Measurements from ENCODE around the gene PIP5K1C.

Gene PIP5K1C

DNA sequence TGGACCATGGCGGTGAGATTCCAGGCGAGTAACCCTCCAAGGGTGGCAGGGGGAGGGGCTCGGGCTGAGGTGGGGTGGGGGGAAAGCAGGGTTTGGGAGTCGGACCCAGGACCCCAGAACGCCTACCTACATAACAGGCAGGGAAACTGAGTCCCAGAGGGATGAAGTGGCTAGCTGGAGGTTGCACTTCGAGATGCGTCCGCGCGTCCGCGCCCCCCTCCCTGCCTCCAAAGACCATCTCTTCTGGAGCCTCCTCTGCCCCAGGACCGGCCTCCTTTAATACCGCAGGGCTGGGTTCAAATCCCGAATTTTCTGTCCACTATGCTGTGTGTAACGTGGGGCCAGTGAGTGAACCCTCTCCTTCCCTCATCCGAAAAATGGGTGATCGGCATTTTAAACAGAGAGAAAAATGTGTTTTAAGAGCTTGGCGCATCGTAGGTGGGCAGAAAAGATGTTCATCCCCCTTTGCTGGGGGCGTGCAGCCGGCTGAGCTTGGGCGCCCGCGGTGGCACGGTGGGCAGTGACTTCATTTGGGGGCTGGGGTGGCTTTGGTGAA lies 21.7 kb upstream of the PIP5K1C start:
- Histone ChIP-seq H3K4me3 (ENCODE audit: low read depth in 1 of 2, low read length in 2 of 2) (peak overlapping the region; percentile 80 to 86), H3K4me1 (ENCODE audit: control insufficient read depth in 1 of 2, insufficient read depth in 2 of 2, low read length in 2 of 2) (peaks cover 20 to 34% of the 10 kb centered on the region in 2 donors), H3K27ac (ENCODE audit: low read depth, low read length) (peak overlapping the region; percentile 32), H3K9me3 (ENCODE audit: control insufficient read depth in 1 of 2, low read length in 2 of 2) (no peaks in the 10 kb centered on the region), H3K9ac (ENCODE audit: low read depth in 1 of 2, low read length in 2 of 2) (peak overlapping the region; percentile 70 to 82), H3K36me3 (ENCODE audit: control insufficient read depth in 1 of 2, insufficient read depth in 2 of 2, low read length in 2 of 2) (no peaks in the 10 kb centered on the region), H3K27me3 (ENCODE audit: control insufficient read depth in 1 of 2, insufficient read depth in 2 of 2, low read length in 2 of 2) (no peaks in the 10 kb centered on the region)

DNA sequence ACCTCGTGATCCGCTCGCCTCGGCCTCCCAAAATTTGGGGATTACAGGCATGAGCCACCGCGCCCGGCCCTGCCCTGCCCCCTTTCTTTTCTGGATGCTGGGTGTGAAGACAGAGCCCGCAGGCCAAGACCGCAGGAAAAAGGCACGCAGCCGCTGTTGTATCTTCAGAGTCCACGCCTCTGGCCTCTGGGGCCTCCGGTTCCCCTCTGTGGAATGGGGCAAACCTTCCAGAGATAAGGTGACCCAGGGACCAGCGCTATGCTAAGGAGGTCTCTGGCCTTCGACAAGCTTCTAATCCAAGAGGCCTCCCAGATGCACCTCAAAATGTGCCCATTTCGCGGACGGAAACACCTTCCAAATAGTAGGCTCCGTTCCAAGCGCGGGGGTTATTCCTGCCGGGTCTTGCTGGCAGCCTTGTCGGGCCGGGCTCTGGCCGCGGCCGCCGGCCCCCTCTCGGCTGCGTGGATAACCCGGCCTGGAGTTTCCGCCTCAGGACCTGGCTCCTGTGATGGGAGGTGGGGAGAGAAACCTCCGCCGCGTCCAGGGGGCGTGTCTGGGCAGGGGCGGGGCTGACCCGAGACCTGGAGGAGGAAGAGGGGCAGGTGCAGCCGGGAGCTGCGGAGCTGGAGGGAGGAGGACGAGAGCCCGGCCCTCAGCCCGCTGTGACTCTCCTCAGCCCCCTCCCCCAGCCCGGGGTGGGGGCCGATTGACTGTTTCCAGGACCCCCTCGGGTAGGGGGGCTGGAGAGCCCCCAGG lies 21.0 kb upstream of the PIP5K1C start:
- H3K9ac ChIP-seq (ENCODE audit: low read depth in 1 of 2, low read length in 2 of 2) = peak overlapping the region; percentile 47 to 70
- H3K4me3 ChIP-seq (ENCODE audit: low read depth in 1 of 2, low read length in 2 of 2) = peak overlapping the region; percentile 80 to 86
- H3K4me1 ChIP-seq (ENCODE audit: control insufficient read depth in 1 of 2, insufficient read depth in 2 of 2, low read length in 2 of 2) = peaks cover 20 to 32% of the 10 kb centered on the region in 2 donors
- H3K27ac ChIP-seq (ENCODE audit: low read depth, low read length) = peak overlapping the region; percentile 58
- H3K27me3 ChIP-seq (ENCODE audit: control insufficient read depth in 1 of 2, insufficient read depth in 2 of 2, low read length in 2 of 2) = no peaks in the 10 kb centered on the region
- no peaks in the 10 kb centered on the region for H3K36me3 ChIP-seq (ENCODE audit: control insufficient read depth in 1 of 2, insufficient read depth in 2 of 2, low read length in 2 of 2)
- H3K9me3 ChIP-seq (ENCODE audit: control insufficient read depth in 1 of 2, low read length in 2 of 2) = no peaks in the 10 kb centered on the region

DNA sequence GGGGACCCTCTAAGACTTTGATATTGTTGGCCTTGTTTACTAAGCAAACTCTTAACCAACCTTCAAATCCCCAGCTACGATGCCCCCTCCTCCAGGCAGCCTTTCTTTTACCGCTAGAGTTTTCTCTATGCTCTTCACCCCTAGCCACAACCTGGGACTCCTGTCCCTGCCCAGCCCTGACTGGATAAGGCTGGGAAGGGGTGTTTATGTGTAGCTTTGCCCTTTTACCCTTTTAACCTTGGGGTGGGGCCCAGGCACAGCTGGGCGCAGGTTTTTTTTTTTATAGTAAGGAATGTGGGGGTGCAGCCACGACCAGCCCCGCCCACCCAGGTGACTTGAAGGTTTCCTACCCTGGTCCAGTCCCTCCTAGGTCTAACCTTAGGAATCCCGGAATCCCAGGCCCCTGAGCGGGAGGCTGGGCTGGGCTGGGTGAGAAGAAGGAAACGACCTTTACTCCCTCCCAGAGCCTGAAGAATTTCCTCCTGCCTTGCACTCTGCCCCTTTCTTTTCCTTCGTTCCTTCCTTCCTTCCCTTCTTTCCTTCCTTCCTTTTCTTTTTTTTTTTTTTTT lies 20.2 kb upstream of the PIP5K1C start:
- no peaks in the 10 kb centered on the region for H3K9me3 ChIP-seq (ENCODE audit: control insufficient read depth in 1 of 2, low read length in 2 of 2)
- peaks cover 18 to 25% of the 10 kb centered on the region in 2 donors for H3K4me1 ChIP-seq (ENCODE audit: control insufficient read depth in 1 of 2, insufficient read depth in 2 of 2, low read length in 2 of 2)
- peak overlapping the region; percentile 51 to 80 for H3K4me3 ChIP-seq (ENCODE audit: low read depth in 1 of 2, low read length in 2 of 2)
- peak overlapping the region; percentile 80 for H3K27ac ChIP-seq (ENCODE audit: low read depth, low read length)
- peak overlapping the region in 1 of 2 donors; percentile 47 for H3K9ac ChIP-seq (ENCODE audit: low read depth in 1 of 2, low read length in 2 of 2)
- no peaks in the 10 kb centered on the region for H3K27me3 ChIP-seq (ENCODE audit: control insufficient read depth in 1 of 2, insufficient read depth in 2 of 2, low read length in 2 of 2)
- H3K36me3 ChIP-seq (ENCODE audit: control insufficient read depth in 1 of 2, insufficient read depth in 2 of 2, low read length in 2 of 2) = no peaks in the 10 kb centered on the region

GRCh38 chr19:3719868-3720267 lies 19.6 kb upstream of the PIP5K1C start:
- no peaks in the 10 kb centered on the region for H3K9me3 ChIP-seq (ENCODE audit: control insufficient read depth in 1 of 2, low read length in 2 of 2)
- no peaks in the 10 kb centered on the region for H3K27me3 ChIP-seq (ENCODE audit: control insufficient read depth in 1 of 2, insufficient read depth in 2 of 2, low read length in 2 of 2)
- peak overlapping the region; percentile 80 for H3K27ac ChIP-seq (ENCODE audit: low read depth, low read length)
- H3K4me3 ChIP-seq (ENCODE audit: low read depth in 1 of 2, low read length in 2 of 2) = peak overlapping the region in 1 of 2 donors; percentile 51
- peaks cover 16 to 19% of the 10 kb centered on the region in 2 donors for H3K4me1 ChIP-seq (ENCODE audit: control insufficient read depth in 1 of 2, insufficient read depth in 2 of 2, low read length in 2 of 2)
- no peak overlapping the region for H3K9ac ChIP-seq (ENCODE audit: low read depth in 1 of 2, low read length in 2 of 2)
- H3K36me3 ChIP-seq (ENCODE audit: control insufficient read depth in 1 of 2, insufficient read depth in 2 of 2, low read length in 2 of 2) = no peaks in the 10 kb centered on the region

DNA sequence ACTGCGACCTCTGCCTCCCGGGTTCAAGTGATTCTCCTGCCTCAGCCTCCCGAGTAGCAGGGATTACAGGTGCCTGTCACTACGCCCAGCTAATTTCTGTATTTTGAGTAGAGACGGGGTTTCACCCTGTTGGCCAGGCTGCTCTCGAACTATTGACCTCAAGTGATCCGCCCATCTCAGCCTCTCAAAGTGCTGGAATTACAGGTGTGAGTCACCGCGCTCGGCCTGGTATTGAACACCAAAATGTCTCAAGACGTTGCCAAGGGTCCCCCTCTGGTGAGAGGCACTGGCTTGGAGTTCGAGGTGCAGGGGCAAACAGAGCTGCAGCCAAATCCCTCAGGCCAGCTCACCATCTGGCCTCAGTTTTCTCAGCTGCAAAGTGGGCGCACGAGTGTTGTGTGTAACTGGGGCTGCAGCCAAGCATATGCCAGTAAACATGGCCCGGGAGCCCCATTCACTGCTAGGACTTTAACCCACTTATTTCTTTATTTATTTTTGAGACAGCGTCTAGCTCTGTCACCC lies 15.9 kb upstream of the PIP5K1C start:
- Histone ChIP-seq H3K9ac (ENCODE audit: low read depth in 1 of 2, low read length in 2 of 2) (no peak overlapping the region), H3K27me3 (ENCODE audit: control insufficient read depth in 1 of 2, insufficient read depth in 2 of 2, low read length in 2 of 2) (no peaks in the 10 kb centered on the region), H3K27ac (ENCODE audit: low read depth, low read length) (no peak overlapping the region), H3K36me3 (ENCODE audit: control insufficient read depth in 1 of 2, insufficient read depth in 2 of 2, low read length in 2 of 2) (no peaks in the 10 kb centered on the region), H3K9me3 (ENCODE audit: control insufficient read depth in 1 of 2, low read length in 2 of 2) (no peaks in the 10 kb centered on the region), H3K4me3 (ENCODE audit: low read depth in 1 of 2, low read length in 2 of 2) (no peak overlapping the region), H3K4me1 (ENCODE audit: control insufficient read depth in 1 of 2, insufficient read depth in 2 of 2, low read length in 2 of 2) (peaks cover 21 to 23% of the 10 kb centered on the region in 2 donors)

DNA sequence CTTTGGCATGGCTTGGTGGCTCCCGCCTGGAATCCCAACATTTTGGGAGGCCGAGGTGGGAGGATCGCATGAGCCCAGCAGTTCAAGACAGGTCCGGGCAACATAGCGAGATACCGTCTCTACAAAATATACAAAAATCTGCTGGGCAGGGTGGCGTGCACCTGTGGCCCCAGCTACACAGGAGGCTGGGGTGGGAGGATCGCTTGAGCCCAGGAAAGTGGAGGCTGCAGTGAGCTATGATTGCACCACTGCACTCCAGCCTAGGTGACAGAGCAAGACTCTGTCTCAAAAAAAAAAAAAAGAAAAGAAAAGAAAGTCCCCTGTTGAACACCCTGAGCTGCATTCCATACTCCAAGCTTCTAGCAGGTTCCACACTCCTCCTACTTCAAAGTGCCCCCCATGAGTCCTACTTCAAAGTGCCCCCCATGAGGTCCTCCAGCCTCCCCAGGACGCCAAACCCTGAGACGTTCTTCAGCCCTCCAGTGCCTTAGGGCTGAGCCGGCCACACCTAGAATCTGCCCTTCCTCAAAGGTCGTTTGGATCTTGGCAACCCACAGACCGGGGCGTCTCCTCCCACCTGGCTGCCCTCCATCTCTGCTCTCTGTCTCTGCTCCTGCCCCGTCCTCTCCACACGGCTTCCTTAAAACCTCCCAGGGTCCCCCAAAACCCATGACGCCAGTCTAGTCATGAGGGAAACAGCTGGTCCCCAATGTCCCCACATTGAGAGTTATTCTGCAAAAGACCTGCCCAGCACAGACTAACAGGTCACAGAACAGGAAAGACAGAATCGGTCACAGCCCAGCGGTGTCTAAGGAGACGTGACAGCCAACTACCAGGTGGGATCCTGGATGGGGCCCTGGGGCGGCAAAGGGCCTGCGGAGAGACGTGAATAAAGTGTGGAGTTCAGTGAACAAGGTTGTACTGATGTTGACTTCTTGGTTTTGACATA lies 12.7 kb upstream of the PIP5K1C start:
- Histone ChIP-seq H3K27me3 (ENCODE audit: control insufficient read depth in 1 of 2, insufficient read depth in 2 of 2, low read length in 2 of 2) (no peaks in the 10 kb centered on the region), H3K4me1 (ENCODE audit: control insufficient read depth in 1 of 2, insufficient read depth in 2 of 2, low read length in 2 of 2) (peaks cover 15% of the 10 kb centered on the region in 2 donors), H3K9me3 (ENCODE audit: control insufficient read depth in 1 of 2, low read length in 2 of 2) (no peaks in the 10 kb centered on the region), H3K36me3 (ENCODE audit: control insufficient read depth in 1 of 2, insufficient read depth in 2 of 2, low read length in 2 of 2) (no peaks in the 10 kb centered on the region), H3K27ac (ENCODE audit: low read depth, low read length) (peak overlapping the region; percentile 84), H3K9ac (ENCODE audit: low read depth in 1 of 2, low read length in 2 of 2) (peak overlapping the region; percentile 35 to 52), H3K4me3 (ENCODE audit: low read depth in 1 of 2, low read length in 2 of 2) (peak overlapping the region; percentile 32 to 50)

GRCh38 chr19:3710265-3710812 lies 10.1 kb upstream of the PIP5K1C start:
- no peaks in the 10 kb centered on the region for H3K36me3 ChIP-seq (ENCODE audit: control insufficient read depth in 1 of 2, insufficient read depth in 2 of 2, low read length in 2 of 2)
- H3K4me3 ChIP-seq (ENCODE audit: low read depth in 1 of 2, low read length in 2 of 2) = peak overlapping the region; percentile 82 to 84
- H3K27ac ChIP-seq (ENCODE audit: low read depth, low read length) = no peak overlapping the region
- no peaks in the 10 kb centered on the region for H3K27me3 ChIP-seq (ENCODE audit: control insufficient read depth in 1 of 2, insufficient read depth in 2 of 2, low read length in 2 of 2)
- H3K9ac ChIP-seq (ENCODE audit: low read depth in 1 of 2, low read length in 2 of 2) = no peak overlapping the region
- H3K4me1 ChIP-seq (ENCODE audit: control insufficient read depth in 1 of 2, insufficient read depth in 2 of 2, low read length in 2 of 2) = peaks cover 13 to 18% of the 10 kb centered on the region in 2 donors
- no peaks in the 10 kb centered on the region for H3K9me3 ChIP-seq (ENCODE audit: control insufficient read depth in 1 of 2, low read length in 2 of 2)

DNA sequence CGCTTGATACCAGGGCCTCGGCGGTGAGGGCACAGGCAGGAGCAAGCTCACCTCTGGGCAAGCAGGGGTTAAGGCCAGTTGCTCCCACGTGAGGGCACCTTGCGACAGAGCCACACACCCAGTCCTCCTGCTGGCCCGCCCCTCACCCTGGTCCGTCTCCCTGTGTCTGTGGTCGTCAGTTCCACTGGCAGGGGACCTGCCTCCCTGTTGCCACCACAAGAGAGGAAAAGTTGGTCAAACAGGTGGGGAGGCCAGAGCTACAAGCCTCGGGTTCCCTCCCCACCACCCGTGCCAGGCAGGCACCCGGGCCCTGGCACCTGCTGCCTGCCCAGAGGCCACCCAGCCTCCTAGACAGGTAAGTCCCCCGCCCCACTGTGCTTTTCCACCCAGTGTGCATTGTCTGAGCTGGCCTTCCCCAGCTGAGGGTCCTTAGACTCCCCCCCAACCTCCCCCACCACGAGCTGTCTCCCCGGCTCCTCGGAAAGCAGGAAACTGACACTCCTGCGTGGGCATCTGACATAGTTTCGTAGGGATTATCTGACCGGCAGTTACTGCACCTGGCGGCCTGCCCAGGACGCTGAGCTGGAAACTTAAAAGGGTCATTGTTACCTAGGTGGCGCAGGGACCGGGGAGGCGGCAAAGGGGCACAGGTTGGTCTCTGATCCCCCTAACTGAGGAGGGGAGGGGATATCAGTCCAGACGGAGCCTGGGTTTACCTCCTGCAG lies 8.1 kb upstream of the PIP5K1C start, which contains the start of gene TJP3:
Gene TJP3, plus strand, starts transcription at position 178 of the 725 bp plus-strand sequence. CDS start 20,049 bp downstream, outside the sequence.
- H3K27me3 ChIP-seq (ENCODE audit: control insufficient read depth in 1 of 2, insufficient read depth in 2 of 2, low read length in 2 of 2) = no peaks in the 10 kb centered on the region
- peak within 1 kb of the TSS; percentile 83 for H3K27ac ChIP-seq (ENCODE audit: low read depth, low read length)
- peak within 1 kb of the TSS; percentile 80 to 87 for H3K9ac ChIP-seq (ENCODE audit: low read depth in 1 of 2, low read length in 2 of 2)
- H3K4me3 ChIP-seq (ENCODE audit: low read depth in 1 of 2, low read length in 2 of 2) = peak within 1 kb of the TSS; percentile 82 to 84
- no peaks in the 10 kb centered on the region for H3K9me3 ChIP-seq (ENCODE audit: control insufficient read depth in 1 of 2, low read length in 2 of 2)
- no peaks in the 10 kb centered on the region for H3K36me3 ChIP-seq (ENCODE audit: control insufficient read depth in 1 of 2, insufficient read depth in 2 of 2, low read length in 2 of 2)
- H3K4me1 ChIP-seq (ENCODE audit: control insufficient read depth in 1 of 2, insufficient read depth in 2 of 2, low read length in 2 of 2) = peaks cover 12 to 18% of the 10 kb centered on the region in 2 donors

GRCh38 chr19:3707868-3708206 lies 7.6 kb upstream of the PIP5K1C start:
- Histone ChIP-seq H3K4me3 (ENCODE audit: low read depth in 1 of 2, low read length in 2 of 2) (peak overlapping the region; percentile 82 to 84), H3K27me3 (ENCODE audit: control insufficient read depth in 1 of 2, insufficient read depth in 2 of 2, low read length in 2 of 2) (no peaks in the 10 kb centered on the region), H3K27ac (ENCODE audit: low read depth, low read length) (peak overlapping the region; percentile 83), H3K9me3 (ENCODE audit: control insufficient read depth in 1 of 2, low read length in 2 of 2) (no peaks in the 10 kb centered on the region), H3K36me3 (ENCODE audit: control insufficient read depth in 1 of 2, insufficient read depth in 2 of 2, low read length in 2 of 2) (no peaks in the 10 kb centered on the region), H3K9ac (ENCODE audit: low read depth in 1 of 2, low read length in 2 of 2) (peak overlapping the region; percentile 80 to 87), H3K4me1 (ENCODE audit: control insufficient read depth in 1 of 2, insufficient read depth in 2 of 2, low read length in 2 of 2) (peaks cover 9 to 15% of the 10 kb centered on the region in 2 donors)

Data from duodenal mucosa (tissue), 2 donors.